Stimulated activated CD8-positive, alpha-beta memory T cell treated with anti-CD3 and anti-CD28 coated beads, Interleukin-2, amount 100 ng/mL, for 1 hour (primary cell): Measurements from ENCODE around the gene PARD3B.

ENCODE experiments used
- DNase-seq, 2 donors: peaks; one replicate each; pipeline ENCODE4 v3.0.0-alpha.2; 2020; ENCODE audit warnings: low read depth in 2 of 2

Gene PARD3B

DNA sequence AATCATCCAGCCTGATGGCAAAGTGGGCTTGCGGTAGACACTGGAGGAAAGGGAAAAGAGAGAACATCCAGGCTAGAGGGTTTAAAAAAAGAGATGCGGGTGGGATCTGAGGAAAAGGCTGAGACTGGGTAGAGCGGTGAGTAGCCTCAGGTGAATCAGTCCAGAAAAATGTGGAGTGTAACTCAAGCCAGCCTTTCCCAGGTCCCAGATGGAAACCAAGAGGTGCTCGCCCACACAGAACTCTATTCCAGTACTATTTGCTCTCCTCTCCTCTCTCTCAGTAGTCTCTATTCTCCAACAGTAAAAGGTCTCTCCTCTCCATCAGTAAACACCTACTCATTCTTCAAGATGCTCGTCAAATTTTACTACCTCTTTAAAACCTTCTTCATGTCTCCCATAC is 1098.7 kb downstream of the PARD3B start:
- no peak for DNase-seq

GRCh38 chr2:205646680-205647079 is 1101.4 kb downstream of the PARD3B start:
- no peak for DNase-seq

GRCh38 chr2:205650450-205650849 is 1105.2 kb downstream of the PARD3B start:
- DNase-seq, result no peak

DNA sequence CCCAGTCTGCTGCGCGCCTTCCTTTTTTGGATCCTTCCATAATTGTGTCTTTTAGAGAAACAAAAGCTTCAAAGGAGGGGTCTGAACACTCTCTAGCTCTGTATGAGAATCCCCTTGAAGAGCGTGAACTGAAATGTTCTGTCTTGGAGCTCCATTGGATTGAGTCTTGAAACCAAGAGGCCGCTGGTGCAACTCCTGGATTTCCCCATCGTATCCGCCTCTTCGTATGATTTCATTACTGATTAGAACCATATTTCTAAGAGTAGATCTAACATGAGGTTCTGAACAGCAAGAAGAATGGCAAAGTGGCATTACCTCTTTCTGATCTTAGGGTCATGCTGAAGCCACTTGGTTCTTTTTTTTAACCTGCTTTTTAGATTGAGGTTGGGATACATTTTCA is 1105.7 kb downstream of the PARD3B start:
- no peak for DNase-seq

DNA sequence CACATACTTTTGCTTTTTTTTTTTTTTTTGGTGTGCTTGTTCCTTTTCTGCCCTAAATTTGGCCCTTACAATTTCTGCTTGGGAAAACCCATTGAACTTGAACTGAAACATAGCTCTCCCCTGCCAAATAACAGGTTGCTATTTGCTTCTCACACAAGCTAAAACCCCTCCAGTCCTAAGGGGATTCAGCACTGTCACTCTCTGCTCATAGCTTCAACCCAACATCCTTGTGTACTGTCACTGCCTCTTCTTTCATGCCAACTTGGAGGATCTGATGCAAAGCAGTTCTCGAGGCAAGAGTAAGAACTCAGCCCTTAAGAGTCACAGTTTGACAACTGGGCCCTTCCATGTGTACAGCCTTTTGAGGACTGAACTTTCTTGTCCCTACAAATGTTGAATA is 1106.4 kb downstream of the PARD3B start:
- DNase-seq, result no peak

- DNase-seq, result no peak
These were observed 1109.8 kb downstream of the PARD3B start for GRCh38 chr2:205654878-205655605.

- DNase-seq, result no peak
These were observed 1110.6 kb downstream of the PARD3B start for GRCh38 chr2:205655779-205656456.

- no peak for DNase-seq
These were observed 1111.2 kb downstream of the PARD3B start for GRCh38 chr2:205656461-205656860.

- no peak for DNase-seq
These were observed 1111.7 kb downstream of the PARD3B start for GRCh38 chr2:205656941-205657340.

DNA sequence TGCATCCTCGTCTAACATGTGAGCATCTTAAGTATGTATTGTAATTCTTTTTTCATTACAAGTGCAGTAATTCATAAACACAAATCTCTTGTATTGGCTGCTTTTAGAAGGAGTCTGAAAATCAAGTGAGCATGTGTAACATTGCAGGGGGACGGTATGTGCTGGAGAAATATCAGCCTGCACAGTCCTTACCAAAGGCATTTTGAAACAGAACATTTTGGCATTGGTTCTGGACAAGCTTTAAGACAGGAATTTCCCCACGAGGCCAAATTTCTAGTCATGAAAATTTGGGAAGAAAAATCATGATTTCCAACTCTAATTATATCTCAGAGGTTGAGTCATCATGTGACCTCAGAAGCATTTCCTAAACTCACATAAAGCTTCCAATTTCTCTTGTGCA is 1112.3 kb downstream of the PARD3B start:
- no peak for DNase-seq

DNA sequence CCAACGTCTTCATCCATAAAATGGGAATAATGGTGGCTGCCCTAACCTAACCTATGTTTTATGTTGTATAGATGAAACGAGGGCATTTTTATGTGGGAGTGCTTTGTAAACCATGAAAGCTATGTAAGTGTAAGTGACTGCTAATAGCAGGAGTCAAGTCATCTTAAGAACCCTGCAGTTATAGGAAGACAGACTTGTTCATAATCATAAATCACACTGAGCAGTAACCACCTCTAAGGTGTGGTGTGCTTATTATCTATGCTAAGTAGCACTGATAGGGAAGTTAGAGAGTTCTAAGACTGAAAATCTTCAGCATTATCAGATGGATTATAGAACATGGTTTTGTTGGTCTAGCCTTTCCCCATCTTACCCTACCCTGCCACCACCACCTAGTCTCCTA is 1112.8 kb downstream of the PARD3B start:
- no peak for DNase-seq

GRCh38 chr2:205658572-205658971 is 1113.3 kb downstream of the PARD3B start:
- no peak for DNase-seq

DNA sequence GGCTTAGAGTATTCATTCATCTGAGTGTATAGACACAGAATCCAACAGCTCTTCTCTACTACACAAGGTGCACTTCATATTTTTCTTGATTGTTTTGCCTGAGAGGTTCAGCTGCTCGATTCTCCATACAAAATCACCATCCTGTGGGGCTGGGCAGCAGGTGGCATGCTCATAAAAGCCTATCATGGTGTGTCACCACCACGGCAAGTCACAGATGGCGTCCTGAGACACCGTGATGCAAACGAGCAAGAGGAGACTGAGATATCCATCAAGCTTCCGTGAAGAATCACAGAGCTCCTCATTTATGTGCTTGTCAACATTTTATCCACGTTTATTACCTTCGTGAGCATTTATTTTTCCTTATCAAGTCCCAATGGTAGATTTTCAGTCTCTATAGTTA is 1114.6 kb downstream of the PARD3B start:
- DNase-seq, result no peak

- DNase-seq, result no peak
These were observed 1115.3 kb downstream of the PARD3B start for GRCh38 chr2:205660521-205661124.

DNA sequence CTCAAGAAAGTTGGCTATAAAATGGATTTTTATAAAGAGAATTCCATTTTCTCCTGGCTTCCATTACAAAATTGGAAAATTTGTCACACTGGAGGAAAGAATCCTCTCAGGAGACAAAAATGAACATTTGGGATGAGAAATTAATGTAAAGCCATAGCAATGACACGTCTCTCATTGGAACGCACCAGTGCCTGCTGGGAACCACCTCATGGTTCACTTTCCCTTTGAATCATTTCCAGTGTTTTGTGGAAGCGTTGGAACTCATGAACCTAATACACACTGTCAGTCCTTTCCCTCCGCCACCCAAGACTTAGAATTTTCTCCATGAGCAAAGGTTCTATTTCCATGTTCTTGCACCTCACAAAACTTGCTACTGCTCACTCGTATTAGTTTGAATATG is 1116.0 kb downstream of the PARD3B start:
- no peak for DNase-seq

- DNase-seq, result no peak
These were observed 1117.1 kb downstream of the PARD3B start for GRCh38 chr2:205662206-205662965.

DNA sequence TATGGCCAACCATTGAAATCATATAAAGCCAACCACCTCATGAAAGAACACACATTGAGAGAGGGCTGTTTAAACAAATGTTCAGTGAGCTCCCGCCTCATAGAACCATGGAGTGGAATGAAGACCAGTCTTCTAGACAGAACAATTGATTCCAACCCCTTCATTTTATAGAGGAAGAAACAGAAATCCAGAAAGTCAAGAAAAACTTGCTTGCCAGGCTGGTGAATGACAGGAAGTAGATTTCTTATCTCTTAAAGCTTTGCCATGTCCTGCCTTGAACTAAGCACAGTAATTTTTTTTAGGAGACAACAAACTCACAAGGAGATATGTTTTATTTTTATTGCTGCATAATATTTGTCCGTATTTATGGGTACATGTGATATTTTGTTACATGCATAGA is 1120.5 kb downstream of the PARD3B start:
- DNase-seq, result no peak
